EH (cell line): ENCODE results near the gene THBD.
"Not testable (repeated sequence)": the region's sequence is repeated elsewhere in the genome, so short reads cannot be mapped to it uniquely, and the experiment has no call there.

ENCODE experiments used
- DNase-seq: peaks from one replicate; pipeline ENCODE4 v3.0.0-alpha.2; 2015; ENCODE audit warnings: low read depth

Gene THBD

GRCh38 chr20:23035731-23036130, 13.7 kb downstream of the THBD start:
- no peak for DNase-seq

- no peak for DNase-seq
These were observed 14.5 kb downstream of the THBD start, which contains the start of gene SSTR4 for GRCh38 chr20:23034721-23035671. Gene SSTR4, plus strand, starts transcription at chr20:23035312. Its CDS starts 172 bp downstream, at chr20:23035484.

GRCh38 chr20:23033918-23034317, 15.6 kb downstream of the THBD start:
- DNase-seq = no peak

- DNase-seq = no peak
These were observed 16.8 kb downstream of the THBD start for GRCh38 chr20:23032750-23033078.

- DNase-seq = no peak
These were observed 17.3 kb downstream of the THBD start for GRCh38 chr20:23032056-23032749.

- DNase-seq = no peak
These were observed 18.1 kb downstream of the THBD start for GRCh38 chr20:23031346-23031745.

DNA sequence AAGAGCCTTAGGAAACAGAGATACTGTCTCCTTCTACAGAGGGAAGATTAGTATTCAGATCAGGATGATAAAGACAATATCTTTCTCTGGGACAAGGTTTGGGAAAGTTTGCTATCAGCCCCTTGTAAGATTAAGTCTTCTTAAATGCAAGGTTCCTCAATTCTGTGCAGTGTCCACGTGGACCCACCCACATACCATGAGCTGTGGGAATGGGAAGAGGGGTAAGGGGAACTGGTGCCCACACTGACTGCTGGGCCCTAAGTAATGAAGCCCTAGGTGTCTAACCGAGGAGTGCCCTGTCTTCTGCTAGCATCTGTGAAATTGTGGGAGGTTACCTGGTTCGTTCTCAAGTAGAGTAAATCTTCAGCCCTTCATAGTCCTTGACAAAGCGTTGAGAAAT, 20.1 kb downstream of the THBD start:
- DNase-seq = no peak

DNA sequence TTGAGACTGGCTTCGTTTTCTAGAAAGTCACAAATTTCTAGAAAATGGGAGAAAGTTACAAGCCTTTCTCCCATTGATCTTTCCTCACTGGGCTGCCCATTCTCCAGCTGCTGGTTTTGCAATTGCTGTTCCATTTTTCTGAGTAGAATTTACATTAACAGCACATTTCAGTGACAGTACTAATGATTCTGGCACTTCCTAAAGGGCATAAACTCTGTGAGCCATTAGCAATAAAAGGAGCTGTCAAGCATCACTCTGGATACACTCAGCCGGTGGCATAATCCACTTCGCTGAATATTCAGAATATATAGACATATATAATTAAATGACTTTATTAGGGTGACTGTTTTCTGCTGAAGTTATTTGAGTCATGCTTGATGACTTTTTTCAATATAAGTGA, 21.1 kb downstream of the THBD start:
- DNase-seq = no peak

DNA sequence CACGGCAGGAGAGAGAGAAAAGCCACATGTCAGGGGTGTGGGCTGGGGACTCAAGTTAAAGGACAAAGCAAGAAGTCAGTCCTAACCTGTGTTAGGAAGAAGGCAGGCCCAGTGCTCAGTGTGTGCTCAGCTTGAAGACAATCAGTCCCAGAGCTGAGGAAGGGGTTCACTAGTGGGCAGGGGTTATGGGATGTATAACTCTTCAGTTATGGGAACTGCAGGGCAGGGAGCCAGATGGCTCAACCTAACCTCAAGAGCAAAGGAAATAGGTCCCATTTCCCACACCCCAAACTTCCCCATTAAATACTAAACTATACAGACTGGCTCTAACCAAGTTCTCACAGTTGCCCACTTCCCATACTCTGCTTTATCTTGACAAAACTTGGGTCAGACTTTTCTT, 21.8 kb downstream of the THBD start:
- no peak for DNase-seq

DNA sequence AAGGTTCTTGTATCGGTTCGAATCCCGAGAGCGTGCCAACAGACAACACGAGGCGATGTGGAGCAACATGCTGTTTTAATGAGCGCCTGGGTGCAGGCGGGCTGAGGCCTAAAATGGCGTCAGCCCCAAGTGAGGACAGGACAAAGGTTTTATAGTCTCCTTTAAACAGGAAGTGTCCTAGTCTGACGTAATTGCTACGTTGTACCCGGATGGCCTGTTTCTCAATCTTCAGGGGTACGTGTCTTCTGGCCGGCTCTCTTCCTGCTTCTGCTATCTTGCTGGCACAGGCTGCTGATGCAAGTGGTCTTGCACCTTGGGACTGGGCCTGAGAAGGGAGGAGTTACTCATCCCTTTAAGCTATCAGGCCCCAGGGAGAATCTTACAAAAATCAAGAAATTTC, 24.0 kb downstream of the THBD start:
- DNase-seq = not testable (repeated sequence)

DNA sequence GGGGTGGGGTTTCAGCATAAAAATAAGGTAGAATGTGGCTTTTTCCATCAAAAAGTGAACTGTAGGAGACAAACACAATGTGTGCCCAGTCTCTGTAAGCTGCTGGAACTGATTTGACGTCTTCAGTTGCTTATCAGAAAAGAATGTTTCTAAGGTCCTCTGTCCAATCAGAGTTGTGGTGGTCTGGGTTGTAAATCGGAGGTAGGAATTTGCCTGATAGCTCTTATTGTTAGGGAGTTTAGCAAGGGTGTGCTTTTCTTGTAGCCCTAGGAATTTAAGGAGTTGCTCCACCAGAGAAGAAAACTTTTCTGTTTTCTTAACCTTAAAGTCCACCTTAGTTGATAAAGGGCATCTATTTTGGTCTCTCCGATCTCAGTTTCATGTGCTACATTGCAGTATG, 24.8 kb downstream of the THBD start:
- DNase-seq = no peak

GRCh38 chr20:23023621-23024177, 25.8 kb downstream of the THBD start:
- no peak for DNase-seq

- no peak for DNase-seq
These were observed 26.6 kb downstream of the THBD start for GRCh38 chr20:23022849-23023248.

DNA sequence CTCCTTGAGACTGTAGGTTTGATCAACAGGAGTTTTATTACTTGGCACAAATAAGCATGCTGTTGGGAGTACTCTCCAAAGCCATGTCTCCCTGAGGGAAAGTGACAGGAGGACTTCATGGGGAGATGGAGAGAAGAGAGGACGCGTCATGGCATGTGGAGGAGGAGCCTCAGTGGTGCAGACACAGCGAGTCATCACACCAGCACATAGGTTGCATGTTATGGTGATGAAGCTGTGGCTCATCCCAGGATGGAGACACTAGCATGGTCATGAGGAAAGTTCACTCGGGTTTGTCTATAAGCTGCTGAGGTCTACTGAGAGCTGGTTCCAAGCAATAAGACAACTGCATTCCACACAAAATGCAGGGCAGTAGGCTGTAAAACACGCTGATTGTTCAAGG, 27.5 kb downstream of the THBD start:
- DNase-seq = peak; percentile 4

DNA sequence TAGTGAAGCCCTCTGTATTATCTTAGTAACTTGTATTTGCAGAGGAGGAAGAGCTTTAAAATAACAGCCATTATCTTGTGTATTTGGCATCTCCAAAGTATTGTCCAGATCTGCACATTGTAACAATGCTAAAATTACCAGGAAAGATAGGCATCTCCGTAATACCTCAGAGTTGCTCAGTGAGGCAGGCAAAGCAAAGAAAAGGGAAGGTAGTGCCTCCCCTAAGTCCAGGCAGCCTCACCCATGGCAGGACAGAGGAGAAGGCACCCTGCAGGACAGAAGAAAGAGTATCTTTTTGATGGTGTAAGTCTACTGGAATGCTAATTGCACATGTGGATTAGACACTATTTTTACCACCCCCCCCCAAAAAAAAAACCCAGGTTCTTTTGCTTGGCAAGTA, 27.9 kb downstream of the THBD start:
- DNase-seq = no peak

DNA sequence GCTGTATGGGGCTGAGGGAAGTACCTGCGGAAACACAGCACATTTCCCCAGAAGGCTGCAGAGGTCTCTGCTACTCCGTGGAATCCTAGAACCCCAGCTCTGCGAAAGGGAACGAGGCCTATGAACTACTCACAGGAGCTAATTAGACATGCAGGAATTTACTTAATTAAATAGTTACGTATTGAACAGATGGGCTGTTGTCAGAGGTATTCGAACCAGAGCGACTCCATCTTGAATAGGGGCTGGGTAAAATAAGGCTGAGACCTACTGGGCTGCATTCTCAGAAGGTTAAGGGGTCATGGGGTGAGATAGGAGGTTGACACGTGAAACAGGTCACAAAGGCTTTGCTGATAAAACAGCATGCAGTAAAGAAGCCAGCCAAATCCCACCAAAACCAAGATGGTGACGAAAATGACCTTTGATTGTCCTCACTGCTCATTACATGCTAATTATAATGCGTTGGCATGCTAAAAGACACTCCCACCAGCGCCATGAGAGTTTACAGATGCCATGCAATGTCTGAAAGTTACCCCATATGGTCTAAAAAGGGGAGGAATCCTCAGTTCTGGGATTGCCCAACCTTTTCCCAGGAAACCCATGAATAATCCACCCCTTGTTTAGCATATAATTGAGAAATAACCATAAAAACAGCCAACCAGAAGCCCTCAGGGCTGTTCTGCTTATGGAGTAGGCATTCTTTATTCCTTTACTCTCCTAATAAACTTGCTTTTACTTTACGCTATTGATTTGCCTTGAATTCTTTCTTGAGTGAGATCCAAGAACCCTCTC, 29.0 kb downstream of the THBD start:
- DNase-seq = no peak

DNA sequence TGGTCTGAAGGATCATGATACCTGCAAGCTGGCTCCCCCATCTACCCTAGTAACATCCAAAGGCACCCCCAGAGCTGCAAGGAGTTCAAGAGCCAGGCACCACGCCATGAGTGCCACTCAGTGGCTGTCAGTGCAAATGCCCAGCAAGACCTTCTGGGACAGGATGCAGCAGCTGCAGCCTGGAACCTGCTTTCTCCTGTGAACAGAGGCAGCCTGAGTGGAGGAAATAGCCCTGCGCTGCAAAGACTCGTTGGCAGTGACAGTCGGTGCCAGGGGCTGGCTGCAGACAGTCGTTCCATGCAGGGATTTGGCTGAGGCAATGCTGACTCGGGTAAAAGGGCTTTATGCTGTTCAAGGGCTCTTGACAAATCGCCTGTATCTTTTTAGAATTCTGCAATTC, 30.1 kb downstream of the THBD start:
- no peak for DNase-seq

- DNase-seq = no peak
These were observed 30.5 kb downstream of the THBD start for GRCh38 chr20:23018941-23019340.

DNA sequence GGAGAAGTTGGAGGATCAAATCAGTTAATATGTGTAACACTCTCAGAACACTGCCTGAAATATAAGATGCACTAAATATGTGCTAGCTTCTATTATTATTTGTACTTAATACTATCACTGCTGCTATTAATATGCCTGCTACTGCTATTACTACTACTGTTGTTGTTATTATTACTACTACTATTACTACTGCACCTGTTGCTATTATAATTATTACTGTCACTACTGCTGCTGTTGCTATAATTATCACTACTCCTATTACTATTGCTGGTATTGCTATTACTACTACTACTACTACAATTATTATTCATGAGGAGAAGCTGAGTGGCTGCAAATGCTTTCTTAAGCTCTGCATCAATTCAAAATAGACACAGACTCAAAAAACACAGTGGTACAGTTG, 31.0 kb downstream of the THBD start:
- DNase-seq = no peak

GRCh38 chr20:23017516-23017915, 32.0 kb downstream of the THBD start:
- no peak for DNase-seq

GRCh38 chr20:23013429-23013828, 36.0 kb downstream of the THBD start:
- DNase-seq = no peak

- DNase-seq = no peak
These were observed 38.3 kb downstream of the THBD start for GRCh38 chr20:23011008-23011721.
